Stimulated activated memory B cell treated with anti-CD40 and anti-IgM and Interleukin-4, amounts not matched to agents 10 μg/mL and 1 μg/mL and 100 μg/mL, for 72 hours (primary cell): ENCODE results near the gene GLIS1.

Source experiments
- ATAC-seq: fragments of 150-1000 bp; cut with Tn5 transposase; 2 replicates; pipeline ENCODE4 v1.10.0; 2021
- H3K27ac Mint-ChIP-seq: one replicate; pipeline ENCODE4 v1.8.0; 2022; ENCODE audit warnings: mild to moderate bottlenecking, mixed read lengths
- H3K27me3 Mint-ChIP-seq: one replicate; pipeline ENCODE4 v1.8.0; 2022; ENCODE audit warnings: mixed read lengths
- H3K36me3 Mint-ChIP-seq: one replicate; pipeline ENCODE4 v1.8.0; 2022; ENCODE audit warnings: mixed read lengths
- H3K4me1 Mint-ChIP-seq: one replicate; pipeline ENCODE4 v1.8.0; 2022; ENCODE audit warnings: mixed read lengths
- H3K4me3 Mint-ChIP-seq: one replicate; pipeline ENCODE4 v1.8.0; 2022; ENCODE audit warnings: mild to moderate bottlenecking, moderate library complexity, mixed read lengths
- H3K9me3 Mint-ChIP-seq: one replicate; pipeline ENCODE4 v1.8.0; 2022; ENCODE audit warnings: mixed read lengths

The GLIS1 gene

DNA sequence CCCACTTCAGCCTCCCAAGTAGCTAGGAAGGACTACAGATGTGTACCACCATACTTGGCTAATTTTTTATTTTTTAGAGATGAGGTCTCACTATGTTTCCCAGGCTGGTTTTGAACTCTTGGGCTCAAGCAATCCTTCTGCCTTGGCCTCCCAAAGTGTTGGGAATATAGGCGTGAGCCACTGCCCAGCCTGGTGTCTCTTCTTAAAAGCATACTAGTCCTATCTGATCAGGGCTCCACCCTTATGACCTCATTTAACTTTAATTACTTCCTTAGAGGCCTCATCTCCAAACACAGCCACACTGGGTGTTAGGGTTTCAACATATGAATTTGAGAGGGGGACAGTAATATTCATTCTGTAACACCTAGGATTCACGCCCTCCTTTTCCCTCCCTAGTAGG is 130.9 kb downstream of the GLIS1 start:
- no peaks in the 10 kb centered on the region for H3K27me3 Mint-ChIP-seq
- no peak for ATAC-seq
- H3K4me1 Mint-ChIP-seq = no peaks in the 10 kb centered on the region
- no peaks in the 10 kb centered on the region for H3K36me3 Mint-ChIP-seq
- H3K4me3 Mint-ChIP-seq = no peak overlapping the region
- H3K27ac Mint-ChIP-seq = no peak overlapping the region
- H3K9me3 Mint-ChIP-seq = peaks cover 12% of the 10 kb centered on the region

DNA sequence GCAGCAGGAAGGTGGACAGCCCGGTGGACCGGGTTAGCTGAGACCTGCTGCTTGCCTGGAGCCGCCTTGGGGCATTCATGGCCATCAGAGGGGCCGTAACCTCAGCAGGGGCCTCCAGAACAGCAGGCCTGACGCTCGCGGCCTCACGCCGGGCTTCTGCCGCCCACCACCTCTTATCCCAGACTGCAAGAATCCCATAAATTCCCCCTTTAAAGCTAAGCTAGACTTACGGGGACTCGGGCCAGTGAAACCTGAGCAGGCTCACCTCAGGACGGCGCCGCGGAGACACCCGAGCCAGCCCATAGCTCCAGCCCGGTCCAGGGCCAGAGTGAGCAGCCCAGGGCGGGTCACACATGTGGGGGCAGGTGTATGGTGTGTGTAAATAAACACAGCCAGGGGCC is 132.3 kb downstream of the GLIS1 start:
- no peaks in the 10 kb centered on the region for H3K4me1 Mint-ChIP-seq
- no peaks in the 10 kb centered on the region for H3K27me3 Mint-ChIP-seq
- ATAC-seq = no peak
- no peaks in the 10 kb centered on the region for H3K36me3 Mint-ChIP-seq
- no peak overlapping the region for H3K27ac Mint-ChIP-seq
- H3K4me3 Mint-ChIP-seq = no peak overlapping the region
- peaks cover 5% of the 10 kb centered on the region for H3K9me3 Mint-ChIP-seq

DNA sequence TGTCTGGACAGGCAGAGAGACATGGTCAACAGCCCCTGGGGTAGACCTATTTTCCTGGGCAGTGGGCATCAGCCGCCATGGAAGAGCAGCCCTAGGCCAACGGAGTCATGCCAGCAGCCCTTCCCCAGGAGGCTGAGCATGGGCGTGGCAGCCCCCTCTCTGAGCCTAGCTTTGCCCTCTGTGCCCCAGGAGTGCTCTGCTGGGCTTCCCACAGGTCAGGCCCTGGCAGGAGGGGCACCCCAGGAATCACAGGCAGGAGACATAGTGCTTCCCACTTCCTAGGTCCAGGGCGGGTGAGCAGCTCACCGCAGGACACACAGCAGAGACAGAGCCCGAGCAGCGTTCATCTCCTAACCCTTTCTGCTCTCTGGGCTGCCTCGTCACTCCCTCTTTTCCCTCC is 132.8 kb downstream of the GLIS1 start:
- ATAC-seq = no peak
- no peaks in the 10 kb centered on the region for H3K4me1 Mint-ChIP-seq
- no peak overlapping the region for H3K27ac Mint-ChIP-seq
- no peak overlapping the region for H3K4me3 Mint-ChIP-seq
- no peaks in the 10 kb centered on the region for H3K36me3 Mint-ChIP-seq
- H3K9me3 Mint-ChIP-seq = peaks cover 5% of the 10 kb centered on the region
- no peaks in the 10 kb centered on the region for H3K27me3 Mint-ChIP-seq

DNA sequence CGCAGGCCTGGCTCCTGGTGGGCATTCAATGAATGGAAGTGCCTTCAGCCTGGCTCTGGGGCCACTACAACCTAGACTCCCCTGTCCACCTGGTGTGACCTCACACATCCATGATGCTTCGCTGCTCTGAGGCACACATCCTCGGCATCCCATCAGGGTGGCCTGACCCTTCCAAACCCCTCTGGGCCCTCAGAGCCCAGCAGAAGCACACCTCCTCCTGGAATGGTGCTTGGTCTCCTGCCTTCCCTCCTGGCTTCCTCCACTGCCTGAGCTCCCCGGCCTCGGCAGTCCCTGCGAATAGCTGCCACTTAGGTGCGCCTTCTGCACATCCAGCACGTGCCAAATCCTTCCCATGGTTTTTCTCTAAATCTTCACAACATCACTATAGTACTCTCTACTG is 133.8 kb downstream of the GLIS1 start:
- ATAC-seq = no peak
- no peak overlapping the region for H3K4me3 Mint-ChIP-seq
- no peaks in the 10 kb centered on the region for H3K27me3 Mint-ChIP-seq
- H3K36me3 Mint-ChIP-seq = no peaks in the 10 kb centered on the region
- H3K4me1 Mint-ChIP-seq = no peaks in the 10 kb centered on the region
- H3K27ac Mint-ChIP-seq = no peak overlapping the region
- no peaks in the 10 kb centered on the region for H3K9me3 Mint-ChIP-seq

DNA sequence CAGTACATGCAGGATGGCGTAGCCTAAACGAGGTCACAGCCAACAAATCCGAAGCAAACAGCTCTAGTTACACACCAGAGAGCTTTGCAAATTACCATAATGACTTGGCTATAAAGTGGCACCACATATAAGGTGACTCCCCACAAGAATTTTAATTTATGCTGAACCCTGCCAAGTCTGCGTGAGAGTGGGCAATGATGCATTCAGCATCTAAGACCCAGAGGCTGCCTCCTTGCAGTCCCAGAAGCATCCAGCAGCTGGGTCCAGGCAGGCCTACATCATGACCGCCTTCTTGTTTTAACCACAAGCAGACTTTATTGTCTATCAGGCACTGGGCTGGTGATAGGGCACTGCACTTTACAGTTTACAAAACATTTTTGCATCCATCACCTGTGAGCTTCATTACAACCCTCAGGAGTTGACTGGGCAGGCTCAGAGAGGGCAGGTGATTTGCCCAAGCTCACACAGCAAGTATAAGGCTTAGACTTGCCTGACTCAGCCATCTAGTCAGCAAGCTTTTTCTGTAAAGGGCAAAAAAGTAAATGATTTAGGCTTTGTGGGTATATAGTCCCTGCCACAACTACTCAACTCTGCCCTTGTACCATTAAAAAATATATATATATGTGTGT is 134.6 kb downstream of the GLIS1 start:
- H3K27ac Mint-ChIP-seq = no peak overlapping the region
- H3K4me1 Mint-ChIP-seq = no peaks in the 10 kb centered on the region
- no peaks in the 10 kb centered on the region for H3K9me3 Mint-ChIP-seq
- no peaks in the 10 kb centered on the region for H3K36me3 Mint-ChIP-seq
- no peaks in the 10 kb centered on the region for H3K27me3 Mint-ChIP-seq
- no peak overlapping the region for H3K4me3 Mint-ChIP-seq
- ATAC-seq = no peak

DNA sequence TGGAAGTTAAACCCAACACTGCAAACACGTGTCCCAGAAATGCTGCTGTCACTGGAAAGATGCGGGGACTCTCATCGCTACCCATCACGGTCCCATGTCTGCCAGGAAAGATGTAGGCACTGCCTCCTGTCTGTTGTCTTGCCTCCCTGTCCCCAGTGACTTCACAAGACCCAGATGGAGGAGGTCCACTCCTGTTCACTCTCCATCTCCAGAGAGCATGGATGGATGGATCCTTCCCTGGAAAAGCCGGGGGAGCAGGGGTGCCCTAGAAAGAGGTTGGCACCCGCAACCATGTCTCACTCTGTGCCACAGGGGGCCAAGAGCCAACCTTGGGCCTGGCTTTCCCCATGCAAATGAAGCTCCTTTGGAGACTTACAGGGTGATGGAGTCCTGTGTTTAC is 135.5 kb downstream of the GLIS1 start:
- no peak for ATAC-seq
- H3K4me3 Mint-ChIP-seq = no peak overlapping the region
- no peaks in the 10 kb centered on the region for H3K36me3 Mint-ChIP-seq
- no peaks in the 10 kb centered on the region for H3K27me3 Mint-ChIP-seq
- H3K27ac Mint-ChIP-seq = no peak overlapping the region
- H3K4me1 Mint-ChIP-seq = no peaks in the 10 kb centered on the region
- no peaks in the 10 kb centered on the region for H3K9me3 Mint-ChIP-seq

DNA sequence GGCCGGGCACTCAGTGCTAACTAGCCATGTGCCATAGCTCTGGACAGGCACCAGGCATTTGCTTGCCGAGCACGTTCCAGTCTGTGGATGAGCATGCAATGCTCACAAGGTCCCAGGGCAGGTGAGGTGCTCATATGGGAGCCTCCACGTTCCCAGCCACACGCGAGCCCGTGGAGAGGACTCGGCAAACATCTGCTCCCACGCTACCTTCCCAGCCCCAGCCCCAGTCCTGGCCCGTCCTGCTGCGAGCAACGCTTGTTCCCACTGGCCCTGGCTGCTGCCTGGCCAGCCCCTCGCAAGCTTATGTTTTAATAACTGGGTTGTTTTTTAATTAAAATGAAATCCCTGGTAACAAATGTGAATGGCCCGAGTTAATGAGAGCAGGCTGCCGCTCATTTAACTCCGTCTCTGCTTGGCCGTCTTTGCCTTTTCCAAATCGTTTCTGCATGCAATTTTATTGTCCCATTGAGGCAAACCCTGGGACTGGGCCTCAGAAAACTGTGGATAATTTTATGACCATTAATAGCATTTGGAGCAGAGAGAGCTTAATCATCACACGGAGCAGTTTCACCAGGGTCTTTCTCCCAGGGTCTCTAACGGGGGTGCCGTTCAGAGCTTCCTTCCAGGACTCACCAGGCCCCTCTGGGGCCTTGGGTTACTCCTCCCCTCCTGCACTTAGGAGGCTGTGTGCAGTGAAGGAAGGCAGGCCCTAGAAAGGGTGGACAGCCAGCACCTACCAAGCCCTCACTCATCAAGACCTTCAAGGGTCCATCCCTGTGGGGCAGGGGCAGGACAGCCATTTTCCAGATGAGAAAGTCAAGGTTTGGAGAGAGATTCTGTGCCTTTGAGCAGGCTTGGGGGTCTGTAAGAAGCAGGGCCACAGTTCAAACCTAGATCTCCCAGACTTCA is 136.8 kb downstream of the GLIS1 start:
- no peaks in the 10 kb centered on the region for H3K36me3 Mint-ChIP-seq
- no peaks in the 10 kb centered on the region for H3K27me3 Mint-ChIP-seq
- ATAC-seq = no peak
- H3K9me3 Mint-ChIP-seq = no peaks in the 10 kb centered on the region
- H3K4me1 Mint-ChIP-seq = no peaks in the 10 kb centered on the region
- H3K4me3 Mint-ChIP-seq = no peak overlapping the region
- no peak overlapping the region for H3K27ac Mint-ChIP-seq

DNA sequence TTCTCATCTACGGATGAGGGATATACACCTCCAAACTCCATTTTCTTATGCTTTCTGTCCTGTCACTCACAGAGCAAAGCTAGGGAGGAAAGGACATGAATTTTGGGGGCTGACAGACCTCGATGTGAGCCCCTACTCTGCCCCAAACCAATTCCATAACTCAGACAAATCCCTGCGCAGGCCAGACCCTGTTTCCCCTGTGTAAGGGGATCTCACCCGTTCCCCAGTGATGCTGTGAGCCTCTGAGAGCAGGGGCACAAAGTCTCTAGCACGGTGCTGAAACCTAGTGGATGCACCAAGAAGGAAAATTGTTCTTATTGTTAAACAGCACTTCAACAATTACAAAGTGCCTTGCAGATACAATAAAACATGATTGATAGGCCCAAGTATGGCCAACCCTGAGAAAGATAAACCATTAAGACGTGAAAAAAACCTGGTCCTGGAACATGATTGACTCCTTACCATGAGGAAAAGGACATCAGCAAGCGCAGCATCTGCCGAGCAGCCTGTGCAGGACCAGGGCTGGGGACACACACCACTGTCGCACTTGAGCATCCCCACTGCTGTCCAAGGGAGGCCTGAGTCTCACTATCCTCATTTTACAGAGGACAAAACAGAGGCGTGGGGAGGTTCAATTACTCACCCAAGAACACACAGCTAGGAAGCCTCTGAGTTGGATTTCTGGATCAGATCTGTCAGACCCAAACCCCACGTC is 137.8 kb downstream of the GLIS1 start:
- H3K36me3 Mint-ChIP-seq = no peaks in the 10 kb centered on the region
- no peaks in the 10 kb centered on the region for H3K4me1 Mint-ChIP-seq
- no peak for ATAC-seq
- H3K27me3 Mint-ChIP-seq = no peaks in the 10 kb centered on the region
- H3K27ac Mint-ChIP-seq = no peak overlapping the region
- H3K9me3 Mint-ChIP-seq = no peaks in the 10 kb centered on the region
- H3K4me3 Mint-ChIP-seq = no peak overlapping the region

DNA sequence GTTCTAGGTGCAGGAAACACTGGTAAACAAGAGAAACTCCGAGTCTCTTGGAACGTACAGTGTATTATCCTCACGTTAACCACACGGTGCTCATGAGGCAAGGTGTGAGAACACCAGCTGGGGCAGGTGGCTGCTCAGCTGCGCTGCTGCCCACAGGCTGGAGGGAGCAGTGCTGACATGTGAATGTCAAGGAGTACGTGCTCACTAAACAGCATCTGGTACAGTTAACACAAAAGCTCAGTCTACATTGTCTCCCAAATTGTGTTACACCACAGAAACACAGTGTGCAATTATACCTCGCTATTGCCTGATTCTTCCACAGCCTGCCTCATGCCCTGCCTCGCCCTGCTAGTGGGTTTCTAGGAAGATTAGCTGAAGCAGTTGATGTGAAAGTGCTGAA is 138.4 kb downstream of the GLIS1 start:
- Mint-ChIP-seq H3K36me3 (no peaks in the 10 kb centered on the region), H3K27ac (no peak overlapping the region), H3K9me3 (no peaks in the 10 kb centered on the region), H3K27me3 (peaks cover 2% of the 10 kb centered on the region), H3K4me3 (no peak overlapping the region), H3K4me1 (no peaks in the 10 kb centered on the region)
- ATAC-seq = no peak

DNA sequence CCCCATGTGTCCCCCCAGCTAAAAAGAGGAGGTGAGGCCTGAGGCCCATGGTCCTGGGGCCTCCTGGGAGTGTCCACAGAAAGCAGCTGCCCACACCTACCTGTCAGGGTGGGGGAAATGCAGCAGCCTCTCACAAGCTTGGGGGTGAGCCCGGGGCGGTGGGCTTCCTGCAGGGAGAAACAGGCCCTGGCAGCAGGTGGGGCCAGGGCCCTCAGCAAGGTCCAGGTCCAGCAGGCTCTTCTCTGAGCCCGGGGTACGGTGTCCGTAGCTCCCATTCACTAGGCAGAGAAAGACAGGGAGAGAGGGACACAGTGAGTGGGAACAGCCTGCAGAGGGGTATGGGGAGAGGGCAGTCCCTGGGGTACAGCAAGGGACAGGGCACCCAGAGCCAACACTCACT is 139.0 kb downstream of the GLIS1 start:
- Mint-ChIP-seq H3K36me3 (no peaks in the 10 kb centered on the region), H3K27ac (no peak overlapping the region)

DNA sequence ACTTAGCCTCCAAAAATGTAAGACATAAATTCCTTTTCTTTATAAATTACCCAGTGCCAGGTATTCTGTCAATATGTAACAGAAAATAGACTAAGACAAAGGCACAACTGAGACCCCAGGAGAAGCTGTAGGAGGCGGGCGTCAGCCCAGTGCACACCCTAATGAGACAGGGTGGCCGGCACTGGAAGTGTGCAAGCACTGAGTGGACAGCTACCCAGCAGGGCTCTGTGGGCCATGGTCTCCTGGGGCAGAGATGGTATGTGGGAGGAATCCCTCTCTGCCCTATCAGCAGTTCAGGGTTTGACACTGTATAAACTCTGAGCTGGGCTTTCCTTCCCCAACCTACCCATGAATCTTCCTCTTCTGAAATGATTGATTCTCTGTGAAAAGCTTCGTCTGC is 139.5 kb downstream of the GLIS1 start:
- Mint-ChIP-seq H3K4me1 (no peaks in the 10 kb centered on the region), H3K27ac (no peak overlapping the region), H3K27me3 (peaks cover 13% of the 10 kb centered on the region), H3K9me3 (no peaks in the 10 kb centered on the region), H3K4me3 (no peak overlapping the region), H3K36me3 (no peaks in the 10 kb centered on the region)
- peak; percentile 26 for ATAC-seq

More for the DNA sequence above, 139.0 kb downstream of the GLIS1 start:
- ATAC-seq = peak; percentile 18
- no peak overlapping the region for H3K4me3 Mint-ChIP-seq
- H3K27me3 Mint-ChIP-seq = peaks cover 8% of the 10 kb centered on the region
- no peaks in the 10 kb centered on the region for H3K9me3 Mint-ChIP-seq
- no peaks in the 10 kb centered on the region for H3K4me1 Mint-ChIP-seq

DNA sequence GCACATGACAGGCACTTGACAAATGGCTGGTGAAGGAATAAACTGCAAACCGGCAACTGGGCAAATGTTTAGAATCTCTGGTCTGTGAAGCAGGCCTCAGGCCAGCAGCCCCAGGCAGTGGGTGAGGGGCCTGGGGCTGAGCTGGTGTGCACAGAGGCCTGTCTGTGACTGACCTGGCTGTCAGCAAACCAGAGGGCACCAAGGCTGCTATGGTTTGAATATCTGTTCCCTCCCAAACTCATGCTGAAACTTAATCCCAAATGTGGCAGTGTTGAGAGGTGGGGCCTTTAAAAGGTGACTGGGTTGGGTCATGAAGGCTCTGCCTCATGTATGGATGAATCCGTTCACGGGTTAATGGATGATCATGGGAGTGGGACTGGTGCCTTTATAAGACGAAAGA is 140.0 kb downstream of the GLIS1 start:
- no peak overlapping the region for H3K27ac Mint-ChIP-seq
- peaks cover 18% of the 10 kb centered on the region for H3K27me3 Mint-ChIP-seq
- no peak overlapping the region for H3K4me3 Mint-ChIP-seq
- H3K4me1 Mint-ChIP-seq = no peaks in the 10 kb centered on the region
- no peak for ATAC-seq
- H3K9me3 Mint-ChIP-seq = no peaks in the 10 kb centered on the region
- H3K36me3 Mint-ChIP-seq = no peaks in the 10 kb centered on the region

DNA sequence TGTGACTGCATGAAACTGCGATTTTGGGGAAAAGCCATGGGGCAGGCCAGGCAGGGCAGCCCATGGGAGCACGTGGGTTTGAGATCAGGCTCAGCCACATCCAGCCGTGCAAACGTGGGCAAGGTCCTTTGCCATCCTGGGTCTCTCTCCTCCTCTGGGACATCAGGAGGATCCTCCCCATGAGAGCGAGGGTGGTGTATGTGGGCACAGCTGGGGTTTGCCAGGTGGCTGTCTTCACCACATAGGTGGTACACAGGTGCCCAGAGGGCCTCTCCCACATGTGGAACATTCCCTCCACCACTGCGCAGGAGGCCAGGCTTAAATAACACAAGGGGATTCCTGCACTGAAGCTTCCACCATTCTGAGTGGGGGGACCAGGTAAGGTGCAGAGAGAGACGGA is 143.1 kb downstream of the GLIS1 start:
- Mint-ChIP-seq H3K27ac (no peak overlapping the region), H3K36me3 (no peaks in the 10 kb centered on the region), H3K9me3 (no peaks in the 10 kb centered on the region), H3K27me3 (peaks cover 18% of the 10 kb centered on the region), H3K4me1 (no peaks in the 10 kb centered on the region), H3K4me3 (no peak overlapping the region)
- ATAC-seq = no peak

DNA sequence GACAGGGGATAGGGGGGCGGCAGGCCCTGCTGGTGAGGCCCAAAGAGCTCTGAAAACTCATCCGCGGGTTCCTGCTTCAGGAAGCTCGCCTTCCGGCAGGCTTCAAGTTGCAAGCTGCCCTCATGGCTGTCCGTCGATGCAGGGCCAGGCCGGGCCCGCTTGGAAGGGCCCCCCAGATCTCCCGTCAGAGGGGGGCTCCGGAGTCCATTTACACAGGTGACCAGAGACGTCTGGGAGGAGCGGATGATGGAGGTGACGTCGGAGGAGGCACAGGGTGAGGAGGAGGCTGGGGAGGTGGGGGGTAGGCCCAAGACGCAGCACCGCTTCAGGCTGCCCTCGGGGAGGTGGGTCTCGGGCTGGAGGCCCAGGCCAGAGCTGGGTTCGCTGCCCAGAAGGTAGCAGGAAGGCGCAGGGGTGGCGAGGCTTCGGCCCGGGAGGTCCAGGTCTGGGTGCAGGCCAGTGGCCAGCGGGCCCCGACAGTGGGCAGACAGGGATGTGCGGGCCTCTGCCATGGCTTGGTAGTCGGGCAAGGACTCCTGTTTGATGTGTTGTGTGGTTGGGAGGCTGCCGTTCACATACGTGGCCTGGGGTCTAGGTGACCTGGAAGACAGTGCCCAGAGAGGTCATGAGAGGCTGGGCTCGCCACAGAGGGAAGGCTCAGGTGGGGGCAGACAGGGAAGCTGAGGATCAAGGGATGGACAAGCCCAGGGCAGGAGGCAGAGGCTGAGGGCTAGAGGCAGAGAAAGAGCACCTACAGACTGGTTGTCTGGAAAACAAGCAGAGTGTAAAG is 144.4 kb downstream of the GLIS1 start:
- H3K4me3 Mint-ChIP-seq = no peak overlapping the region
- no peak for ATAC-seq
- H3K4me1 Mint-ChIP-seq = no peaks in the 10 kb centered on the region
- no peak overlapping the region for H3K27ac Mint-ChIP-seq
- no peaks in the 10 kb centered on the region for H3K36me3 Mint-ChIP-seq
- peaks cover 18% of the 10 kb centered on the region for H3K27me3 Mint-ChIP-seq
- H3K9me3 Mint-ChIP-seq = no peaks in the 10 kb centered on the region

DNA sequence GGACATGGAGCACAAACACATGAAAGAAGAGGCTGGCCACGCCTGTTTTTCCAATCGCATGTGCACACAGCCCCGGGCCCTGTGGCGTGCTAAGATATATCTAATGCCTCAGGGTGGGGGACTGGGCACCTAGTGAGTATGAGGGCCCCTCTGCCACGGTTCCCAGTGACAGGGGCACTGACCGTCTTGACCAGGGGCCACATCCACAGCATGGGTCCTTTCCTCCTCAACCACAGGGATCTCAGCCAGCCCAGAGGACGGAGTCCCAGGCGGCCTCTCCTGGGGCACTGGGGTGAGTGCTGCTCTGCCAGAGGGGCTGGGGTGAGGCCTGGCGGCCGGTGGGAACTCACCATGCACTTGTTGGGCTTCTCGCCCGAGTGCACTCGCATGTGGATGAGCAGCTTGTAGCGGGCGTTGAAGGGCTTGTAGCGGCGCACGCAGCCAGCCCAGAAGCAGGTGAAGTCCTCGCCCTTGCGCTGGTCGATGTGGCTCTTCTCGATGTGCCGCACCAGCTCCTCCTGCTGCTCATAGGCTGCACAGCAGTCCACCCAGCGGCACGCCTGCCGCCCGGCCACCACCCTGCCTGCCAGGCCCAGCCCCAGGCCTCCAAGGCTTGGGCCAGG is 145.1 kb downstream of the GLIS1 start:
- no peak for ATAC-seq
- no peak overlapping the region for H3K4me3 Mint-ChIP-seq
- no peaks in the 10 kb centered on the region for H3K9me3 Mint-ChIP-seq
- peaks cover 18% of the 10 kb centered on the region for H3K27me3 Mint-ChIP-seq
- H3K36me3 Mint-ChIP-seq = no peaks in the 10 kb centered on the region
- no peak overlapping the region for H3K27ac Mint-ChIP-seq
- H3K4me1 Mint-ChIP-seq = no peaks in the 10 kb centered on the region
